ENCODE measurements around the gene KANK2. TPM values are rescaled to one million over a fixed set of nuclear protein-coding genes. Genes with fewer than 3 reads are reported as not detected.

The KANK2 gene
- total RNA-seq, 6 donors from 2014 or later, result 144 to 295 (median 240) TPM

- TF ChIP-seq EP300 (IDR thresholded peaks at IDR 0.05), result no peak
- no peaks in the 10 kb centered on the region for H3K9me3 ChIP-seq
- no peak overlapping the region for H3K4me3 ChIP-seq
- DNase-seq (peak in 1 of 2 donors; percentile 64), ATAC-seq (ENCODE audit: low FRiP score in 2 of 2) (no peak)
- H3K36me3 ChIP-seq, result peaks cover 23 to 69% (median 59%) of the 10 kb centered on the region in 4 donors
- WGBS, 2 donors, result 94 to 95% methylated on average over 18 of the region's 18 CpGs
- no peak overlapping the region for H3K27ac ChIP-seq
- H3K4me1 ChIP-seq, result peaks cover 6 to 17% (median 15%) of the 10 kb centered on the region in 4 donors
- no peaks in the 10 kb centered on the region for H3K27me3 ChIP-seq
Measured at GRCh38 chr19:11176466-11177193, 20.7 kb downstream of the KANK2 start.

GRCh38 chr19:11175920-11176319, 21.4 kb downstream of the KANK2 start:
- Histone ChIP-seq H3K27ac (no peak overlapping the region), H3K9me3 (no peaks in the 10 kb centered on the region), H3K4me3 (no peak overlapping the region), H3K36me3 (peaks cover 23 to 76% (median 61%) of the 10 kb centered on the region in 4 donors), H3K4me1 (peaks cover 6 to 17% (median 13%) of the 10 kb centered on the region in 4 donors), H3K27me3 (no peaks in the 10 kb centered on the region)
- no peak for TF ChIP-seq POLR2AphosphoS5 (IDR thresholded peaks at IDR 0.05)
- TF ChIP-seq CTCF (IDR thresholded peaks at IDR 0.05), result no peak
- no peak for TF ChIP-seq POLR2A (IDR thresholded peaks at IDR 0.05)
- TF ChIP-seq EP300 (IDR thresholded peaks at IDR 0.05), result no peak
- no peak for ATAC-seq (ENCODE audit: low FRiP score in 2 of 2)
- WGBS, 2 donors, result 87 to 92% methylated on average over 7 of the region's 7 CpGs
- no peak for DNase-seq

- H3K9me3 ChIP-seq, result no peaks in the 10 kb centered on the region
- peaks cover 23 to 92% (median 73%) of the 10 kb centered on the region in 4 donors for H3K36me3 ChIP-seq
- 94 to 98% methylated on average over 17 to 20 of the region's 27 CpGs for whole genome bisulfite sequencing, 2 donors
- H3K27ac ChIP-seq, result no peak overlapping the region
- DNase-seq (peak in 1 of 2 donors; percentile 74), ATAC-seq (ENCODE audit: low FRiP score in 2 of 2) (no peak)
- H3K4me3 ChIP-seq, result no peak overlapping the region
- no peaks in the 10 kb centered on the region for H3K27me3 ChIP-seq
- H3K4me1 ChIP-seq, result peaks cover 0 to 3% (median 0%) of the 10 kb centered on the region in 4 donors
- TF ChIP-seq POLR2AphosphoS5 (IDR thresholded peaks at IDR 0.05) (no peak), CTCF (IDR thresholded peaks at IDR 0.05) (no peak), EP300 (IDR thresholded peaks at IDR 0.05) (no peak), POLR2A (IDR thresholded peaks at IDR 0.05) (no peak)
Measured at GRCh38 chr19:11174336-11174735, 23.0 kb downstream of the KANK2 start.

- TF ChIP-seq POLR2A (IDR thresholded peaks at IDR 0.05) (no peak), EP300 (IDR thresholded peaks at IDR 0.05) (no peak), POLR2AphosphoS5 (IDR thresholded peaks at IDR 0.05) (no peak), CTCF (IDR thresholded peaks at IDR 0.05) (no peak)
- H3K27me3 ChIP-seq, result no peaks in the 10 kb centered on the region
- no peak for DNase-seq
- H3K9me3 ChIP-seq, result no peaks in the 10 kb centered on the region
- H3K36me3 ChIP-seq, result peaks cover 23 to 95% (median 79%) of the 10 kb centered on the region in 4 donors
- WGBS, 2 donors, result 83 to 85% methylated on average over 8 of the region's 8 CpGs
- no peak overlapping the region for H3K4me3 ChIP-seq
- no peaks in the 10 kb centered on the region for H3K4me1 ChIP-seq
- no peak for ATAC-seq (ENCODE audit: low FRiP score in 2 of 2)
- H3K27ac ChIP-seq, result no peak overlapping the region
Measured at GRCh38 chr19:11173516-11174155, 23.7 kb downstream of the KANK2 start.

GRCh38 chr19:11172576-11172975, 24.8 kb downstream of the KANK2 start:
- Histone ChIP-seq H3K27ac (peak overlapping the region in 2 of 4 donors; percentile 4 to 32), H3K36me3 (peaks cover 17 to 95% (median 75%) of the 10 kb centered on the region in 4 donors), H3K9me3 (no peaks in the 10 kb centered on the region), H3K27me3 (no peaks in the 10 kb centered on the region), H3K4me1 (no peaks in the 10 kb centered on the region), H3K4me3 (no peak overlapping the region)
- DNase-seq (no peak), ATAC-seq (ENCODE audit: low FRiP score in 2 of 2) (no peak)
- TF ChIP-seq POLR2A (IDR thresholded peaks at IDR 0.05), result no peak
- WGBS, 2 donors, result 92% methylated on average over 2 to 6 of the region's 6 CpGs

Data from upper lobe of left lung (tissue), 6 donors.